HEK293T (cell line): ENCODE results near the gene GOLGA8N.
"Not testable (repeated sequence)": the region's sequence is repeated elsewhere in the genome, so short reads cannot be mapped to it uniquely, and the experiment has no call there.

Experiments
- ARNT ChIP-seq: fragments of 450-650 bp; IDR thresholded peaks from 2 replicates; pipeline ENCODE4 v1.6.1; 2017; ENCODE audit warnings: mild to moderate bottlenecking
- FOXM1 ChIP-seq: fragments of 450-650 bp; IDR thresholded peaks from 2 replicates; pipeline ENCODE4 v1.6.1; 2017; ENCODE audit warnings: mild to moderate bottlenecking, borderline replicate concordance
- L3MBTL2 ChIP-seq: fragments of 450-650 bp; conservative IDR thresholded peaks from 2 replicates; pipeline ENCODE4 v1.6.1; 2016; ENCODE audit warnings: mild to moderate bottlenecking
- NFRKB ChIP-seq: fragments of 450-650 bp; IDR thresholded peaks from 2 replicates; pipeline ENCODE4 v1.6.1; 2016; ENCODE audit warnings: mild to moderate bottlenecking, moderate library complexity
- SP1 ChIP-seq: fragments of 450-650 bp; IDR thresholded peaks from 2 replicates; pipeline ENCODE4 v1.6.1; 2017

- not testable (repeated sequence) for TF ChIP-seq ARNT, L3MBTL2, FOXM1, NFRKB, SP1
Measured at GRCh38 chr15:32610719-32611118, 17.5 kb downstream of the GOLGA8N start.
